Endothelial cell of umbilical vein (primary cell): ENCODE results near the gene ACOT11. TPM values are rescaled to one million over a fixed set of nuclear protein-coding genes. Genes with fewer than 3 reads are reported as not detected.

Experiments
- BruUV-seq: library from RNA; stranded (reverse); fragments of 400-500 nt; replicated peaks from 2 replicates; lab custom pipeline; 2021; lab: Mats Ljungman, UMichigan
- CTCF ChIA-PET: fragments of 300-600, 350-600 bp; sonication (Branson Sonifier 250); formaldehyde crosslinking; loops from one replicate; lab custom pipeline; 2021; ENCODE audit warnings: antibody characterized with exemption, inconsistent platforms; lab: Charles Lee
- POLR2A ChIA-PET: fragments of 300-600, 350-600 bp; sonication (Branson Sonifier 250); formaldehyde crosslinking; loops from one replicate; lab custom pipeline; 2021; ENCODE audit warnings: antibody characterized with exemption, inconsistent platforms; lab: Charles Lee
- DNase-seq: peaks from one replicate; pipeline ENCODE4 v3.0.0-alpha.2; 2011; ENCODE audit warnings: low read depth, low spot score
- FAIRE-seq: peaks from 2 replicates; lab custom pipeline; 2011; peaks lifted over from hg19 to GRCh38; lab: Jason Lieb, UNC
- H2AFZ ChIP-seq: 2 replicates; pipeline ENCODE4 v1.6.0; 2012; ENCODE audit warnings: low read depth, low read length, control low read depth, inconsistent platforms
- H3K27ac ChIP-seq: 2 replicates; pipeline ENCODE4 v1.5.1; 2011; ENCODE audit warnings: low read depth, mild to moderate bottlenecking, control low read depth, low read length, moderate library complexity; ENCODE audit not compliant: insufficient read depth
- H3K27me3 ChIP-seq, 2 experiments: 2 replicates each; pipeline versions ENCODE4 v1.6.0 to v1.6.1; 2011; ENCODE audit warnings: low read length in 2 of 2, mixed read lengths in 1 of 2; ENCODE audit not compliant: control insufficient read depth in 2 of 2, insufficient read depth in 2 of 2
- H3K36me3 ChIP-seq, 2 experiments: 2 replicates in 1 of 2; 3 replicates in 1 of 2; pipeline ENCODE4 v1.5.1; 2011; ENCODE audit warnings: low read length in 2 of 2, mild to moderate bottlenecking in 1 of 2, moderate library complexity in 1 of 2; ENCODE audit not compliant: control insufficient read depth in 2 of 2, insufficient read depth in 2 of 2; ENCODE audit errors: extremely low read depth in 1 of 2
- H3K4me1 ChIP-seq: 3 replicates; pipeline ENCODE4 v1.5.1; 2011; ENCODE audit warnings: mild to moderate bottlenecking, low read length; ENCODE audit not compliant: control insufficient read depth, insufficient read depth; ENCODE audit errors: extremely low read depth
- H3K4me2 ChIP-seq: 2 replicates; pipeline ENCODE4 v1.6.1; 2011; ENCODE audit warnings: low read length, control low read depth, mixed read lengths; ENCODE audit not compliant: insufficient read depth
- H3K4me3 ChIP-seq, 3 experiments: fragments of 200-600 bp in 1 of 3; sonication (generic), shearing (Covaris generic) in 1 of 3; replicated peaks in 1 of 3; 2 replicates each; pipeline ENCODE4 v1.5.1; 2011 to 2016; ENCODE audit warnings: control low read depth in 3 of 3, low read length in 3 of 3, mild to moderate bottlenecking in 2 of 3, inconsistent platforms in 1 of 3, low read depth in 1 of 3, moderate library complexity in 1 of 3; ENCODE audit not compliant: insufficient read depth in 1 of 3
- H3K79me2 ChIP-seq: 2 replicates; pipeline ENCODE4 v1.6.0; 2012; ENCODE audit warnings: low read length, inconsistent platforms; ENCODE audit not compliant: control insufficient read depth, insufficient read depth
- H3K9ac ChIP-seq: replicated peaks from 2 replicates; pipeline ENCODE3; 2011; ENCODE audit warnings: low read length, control low read depth; ENCODE audit not compliant: insufficient read depth; ENCODE audit errors: extremely low read depth
- H3K9me1 ChIP-seq: replicated peaks from 3 replicates; pipeline ENCODE4 v1.6.0; 2011; ENCODE audit warnings: mild to moderate bottlenecking, low read length; ENCODE audit not compliant: control insufficient read depth, insufficient read depth; ENCODE audit errors: extremely low read depth
- H3K9me3 ChIP-seq: replicated peaks from 2 replicates; pipeline ENCODE4 v1.5.1; 2012; ENCODE audit warnings: low read length, inconsistent platforms; ENCODE audit not compliant: control insufficient read depth, insufficient read depth
- H4K20me1 ChIP-seq: replicated peaks from 2 replicates; pipeline ENCODE3; 2011; ENCODE audit warnings: mild to moderate bottlenecking, low read length; ENCODE audit not compliant: control insufficient read depth, insufficient read depth; ENCODE audit errors: extremely low read depth
- EZH2 ChIP-seq: IDR thresholded peaks from 2 replicates; pipeline ENCODE4 v1.6.1; 2012; ENCODE audit warnings: borderline replicate concordance, low read depth, mild to moderate bottlenecking, moderate library complexity, low read length, inconsistent platforms; ENCODE audit not compliant: severe bottlenecking
- FOS ChIP-seq: IDR thresholded peaks from 2 replicates; pipeline ENCODE4 v1.6.1; 2011; ENCODE audit warnings: mild to moderate bottlenecking, low read length, moderate library complexity, borderline replicate concordance; ENCODE audit not compliant: insufficient read depth
- GATA2 ChIP-seq: IDR thresholded peaks from 2 replicates; pipeline ENCODE4 v1.7.0; 2011; ENCODE audit warnings: low read depth, mild to moderate bottlenecking, moderate library complexity, mixed read lengths, low read length; ENCODE audit not compliant: insufficient read length, insufficient read depth
- JUN ChIP-seq: IDR thresholded peaks from 2 replicates; pipeline ENCODE4 v1.6.1; 2011; ENCODE audit warnings: borderline replicate concordance, low read depth; ENCODE audit not compliant: insufficient read length, insufficient read depth
- MYC ChIP-seq: IDR thresholded peaks from one replicate; pipeline ENCODE4 v1.6.1; 2011; ENCODE audit warnings: mild to moderate bottlenecking, low read depth, low read length
- POLR2A ChIP-seq: IDR thresholded peaks from 2 replicates; pipeline ENCODE4 v1.6.1; 2012; ENCODE audit warnings: low read depth, mild to moderate bottlenecking, control low read depth, low read length
- POLR2AphosphoS5 ChIP-seq: IDR thresholded peaks from 2 replicates; pipeline ENCODE4 v1.6.1; 2012; ENCODE audit warnings: low read depth, mild to moderate bottlenecking, control low read depth, low read length, moderate library complexity; ENCODE audit not compliant: insufficient read depth
- dilution Hi-C: fragments of 300-500 bp; cut with MboI; formaldehyde crosslinking; loops from one replicate; pipeline ENCODE4 v1.15.0; 2019; ENCODE audit warnings: low sequenced_read_pairs; ENCODE audit not compliant: extremely low pct_ligation_motif_present
- intact Hi-C: fragments of 100-400 bp; cut with micrococcal nuclease; formaldehyde crosslinking; loops from one replicate; pipeline ENCODE4 v1.10.0; 2022
- polyA plus RNA-seq, 4 experiments: library from polyadenylated mRNA; depleted of rRNA in 3 of 4; stranded (reverse) in 3 of 4; unstranded in 1 of 4; fragments of >200 nt; gene quantifications; 2 replicates each; pipeline versions ENCODE4 v1.2.1 to v1.2.3, GENCODE V29; 2011 to 2012; ENCODE audit warnings: missing spikeins in 1 of 4
- total RNA-seq: library from RNA; stranded (reverse); gene quantifications from 2 replicates; pipeline ENCODE4 v1.2.3, GENCODE V29; 2021
- TF ChIP-seq, protein P1 (sequence below): IDR thresholded peaks from 2 replicates; pipeline ENCODE4 v1.6.1; 2011; ENCODE audit not compliant: insufficient read depth, insufficient read length
- TF ChIP-seq, protein P2 (sequence below), 2 donors: IDR thresholded peaks; 1 replicate in 1 of 2; 2 replicates in 1 of 2; pipeline ENCODE4 v1.5.1; 2011; ENCODE audit warnings: low read length in 2 of 2, mild to moderate bottlenecking in 2 of 2, moderate library complexity in 2 of 2, control low read depth in 1 of 2, inconsistent platforms in 1 of 2, low read depth in 1 of 2; ENCODE audit not compliant: insufficient read depth in 1 of 2; ENCODE audit errors: extremely low read depth in 1 of 2

Gene ACOT11
- total and polyA plus RNA-seq, 2 donors (not counting 3 experiments of a cell fraction or from before 2014, with no cell fraction given), result 4.5 to 5.4 TPM

DNA sequence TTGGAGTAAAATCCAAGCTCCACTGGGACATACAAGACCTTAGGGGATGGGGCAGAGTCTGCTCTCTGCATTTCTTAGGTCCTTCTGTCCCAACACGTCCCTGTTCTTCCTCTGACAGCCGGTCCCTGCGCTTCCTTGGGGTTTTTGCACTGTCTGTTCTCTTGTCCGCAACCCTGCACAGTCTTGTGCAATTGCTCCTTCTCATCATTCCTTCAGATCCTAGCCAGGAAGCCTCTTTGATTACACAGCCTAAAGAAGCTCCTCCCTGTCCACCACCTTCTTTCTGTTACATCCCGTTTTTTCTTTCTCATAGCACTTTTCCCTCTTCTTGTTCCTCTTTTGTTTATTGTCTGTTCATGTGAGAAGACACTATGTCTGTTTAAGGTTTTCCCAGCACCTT lies 19.9 kb downstream of the ACOT11 start:
- FAIRE-seq, result no peak
- H2AFZ ChIP-seq, result no peak overlapping the region
- intact Hi-C loops (no loop called here), dilution Hi-C loops (no loop called here)
- H3K9ac ChIP-seq, result no peak overlapping the region
- DNase-seq, result no peak
- no peak for TF ChIP-seq GATA2
- TF ChIP-seq POLR2AphosphoS5, result no peak
- no peak for TF ChIP-seq POLR2A
- TF ChIP-seq, protein P1, sequence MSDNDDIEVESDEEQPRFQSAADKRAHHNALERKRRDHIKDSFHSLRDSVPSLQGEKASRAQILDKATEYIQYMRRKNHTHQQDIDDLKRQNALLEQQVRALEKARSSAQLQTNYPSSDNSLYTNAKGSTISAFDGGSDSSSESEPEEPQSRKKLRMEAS, result no peak
- TF ChIP-seq EZH2, result no peak
- no peak for TF ChIP-seq MYC
- no peak for TF ChIP-seq FOS
- TF ChIP-seq, protein P2, sequence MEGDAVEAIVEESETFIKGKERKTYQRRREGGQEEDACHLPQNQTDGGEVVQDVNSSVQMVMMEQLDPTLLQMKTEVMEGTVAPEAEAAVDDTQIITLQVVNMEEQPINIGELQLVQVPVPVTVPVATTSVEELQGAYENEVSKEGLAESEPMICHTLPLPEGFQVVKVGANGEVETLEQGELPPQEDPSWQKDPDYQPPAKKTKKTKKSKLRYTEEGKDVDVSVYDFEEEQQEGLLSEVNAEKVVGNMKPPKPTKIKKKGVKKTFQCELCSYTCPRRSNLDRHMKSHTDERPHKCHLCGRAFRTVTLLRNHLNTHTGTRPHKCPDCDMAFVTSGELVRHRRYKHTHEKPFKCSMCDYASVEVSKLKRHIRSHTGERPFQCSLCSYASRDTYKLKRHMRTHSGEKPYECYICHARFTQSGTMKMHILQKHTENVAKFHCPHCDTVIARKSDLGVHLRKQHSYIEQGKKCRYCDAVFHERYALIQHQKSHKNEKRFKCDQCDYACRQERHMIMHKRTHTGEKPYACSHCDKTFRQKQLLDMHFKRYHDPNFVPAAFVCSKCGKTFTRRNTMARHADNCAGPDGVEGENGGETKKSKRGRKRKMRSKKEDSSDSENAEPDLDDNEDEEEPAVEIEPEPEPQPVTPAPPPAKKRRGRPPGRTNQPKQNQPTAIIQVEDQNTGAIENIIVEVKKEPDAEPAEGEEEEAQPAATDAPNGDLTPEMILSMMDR (IDR thresholded peaks at IDR 0.05; ENCODE audit: extremely low read depth in 1 of 2, insufficient read depth in 1 of 2, low read depth in 1 of 2, low read length in 2 of 2), result no peak
- no peak for TF ChIP-seq JUN
- ChIA-PET CTCF (interaction anchor here (2.1 kb wide), 1 partner anchor 10 kb away, joined by 5 read pairs; no protein-coding TSS in a partner anchor), POLR2A (no interaction called here)
- H3K36me3 ChIP-seq, result no peaks in the 10 kb centered on the region
- H3K9me3 ChIP-seq, result no peaks in the 10 kb centered on the region
- no peak overlapping the region for H3K27ac ChIP-seq
- no peak overlapping the region for H3K4me3 ChIP-seq
- H3K4me2 ChIP-seq, result no peak overlapping the region
- peaks cover 31% of the 10 kb centered on the region for H3K4me1 ChIP-seq
- no peaks in the 10 kb centered on the region for H4K20me1 ChIP-seq
- H3K27me3 ChIP-seq, result no peaks in the 10 kb centered on the region
- no peaks in the 10 kb centered on the region for H3K9me1 ChIP-seq
- no peaks in the 10 kb centered on the region for H3K79me2 ChIP-seq
- no TSS peak for BruUV-seq
